KMS-11 (cell line): ENCODE data around the gene MINDY2.

Experiments
- H2AFZ ChIP-seq: fragments of 200-600 bp; sonication (generic); 2 replicates; pipeline ENCODE4 v1.6.1; 2016; ENCODE audit warnings: antibody characterized with exemption, mixed run types, low read depth
- H3K27ac ChIP-seq: fragments of 200-600 bp; sonication (generic); 2 replicates; pipeline ENCODE4 v1.6.1; 2016; ENCODE audit warnings: mild to moderate bottlenecking, mixed run types
- H3K27me3 ChIP-seq: fragments of 200-600 bp; sonication (generic); 2 replicates; pipeline ENCODE4 v1.6.1; 2017; ENCODE audit warnings: mild to moderate bottlenecking, low read depth, mixed run types, moderate library complexity; ENCODE audit not compliant: insufficient read depth
- H3K36me3 ChIP-seq: fragments of 200-600 bp; sonication (generic); 2 replicates; pipeline ENCODE4 v1.6.1; 2017; ENCODE audit warnings: mild to moderate bottlenecking, mixed run types; ENCODE audit not compliant: insufficient read depth
- H3K4me1 ChIP-seq: fragments of 200-600 bp; sonication (generic); 2 replicates; pipeline ENCODE4 v1.6.1; 2016; ENCODE audit warnings: mild to moderate bottlenecking, low read depth, mixed run types; ENCODE audit not compliant: poor library complexity, severe bottlenecking
- H3K4me2 ChIP-seq: fragments of 200-600 bp; sonication (generic); 2 replicates; pipeline ENCODE4 v1.7.0; 2016; ENCODE audit warnings: mild to moderate bottlenecking, mixed run types
- H3K4me3 ChIP-seq: fragments of 200-600 bp; sonication (generic); IDR thresholded peaks from 2 replicates; pipeline ENCODE4 v1.6.1; 2017; ENCODE audit warnings: low read depth, low read length, mixed read lengths; ENCODE audit not compliant: insufficient read depth
- H3K79me2 ChIP-seq: fragments of 200-600 bp; sonication (generic); 2 replicates; pipeline ENCODE4 v1.6.1; 2016; ENCODE audit warnings: low read depth, mixed run types; ENCODE audit not compliant: insufficient read depth
- H3K9ac ChIP-seq: fragments of 200-600 bp; sonication (generic); 2 replicates; pipeline ENCODE4 v1.6.1; 2016; ENCODE audit warnings: mild to moderate bottlenecking, mixed run types
- H4K20me1 ChIP-seq: fragments of 200-600 bp; sonication (generic); 2 replicates; pipeline ENCODE4 v1.6.1; 2016; ENCODE audit warnings: mild to moderate bottlenecking, mixed run types; ENCODE audit not compliant: insufficient read depth
- TF ChIP-seq, protein P1 (sequence below): fragments of 200-600 bp; sonication (generic); conservative IDR thresholded peaks from 2 replicates; pipeline ENCODE4 v1.6.1; 2017; ENCODE audit warnings: low read depth, mild to moderate bottlenecking, antibody characterized with exemption, low read length, moderate library complexity, mixed read lengths

The MINDY2 gene

GRCh38 chr15:58875343-58875742 lies 104.2 kb downstream of the MINDY2 start:
- Histone ChIP-seq H3K27me3 (no peaks in the 10 kb centered on the region), H3K4me1 (no peaks in the 10 kb centered on the region), H3K79me2 (no peaks in the 10 kb centered on the region), H3K4me2 (no peak overlapping the region), H2AFZ (no peak overlapping the region), H3K4me3 (no peak overlapping the region), H3K27ac (no peak overlapping the region), H3K36me3 (0 out of 2 replicates have a peak, but pooled peaks cover 7% of the 10 kb centered on the region), H4K20me1 (no peaks in the 10 kb centered on the region), H3K9ac (no peak overlapping the region)
- TF ChIP-seq, protein P1, sequence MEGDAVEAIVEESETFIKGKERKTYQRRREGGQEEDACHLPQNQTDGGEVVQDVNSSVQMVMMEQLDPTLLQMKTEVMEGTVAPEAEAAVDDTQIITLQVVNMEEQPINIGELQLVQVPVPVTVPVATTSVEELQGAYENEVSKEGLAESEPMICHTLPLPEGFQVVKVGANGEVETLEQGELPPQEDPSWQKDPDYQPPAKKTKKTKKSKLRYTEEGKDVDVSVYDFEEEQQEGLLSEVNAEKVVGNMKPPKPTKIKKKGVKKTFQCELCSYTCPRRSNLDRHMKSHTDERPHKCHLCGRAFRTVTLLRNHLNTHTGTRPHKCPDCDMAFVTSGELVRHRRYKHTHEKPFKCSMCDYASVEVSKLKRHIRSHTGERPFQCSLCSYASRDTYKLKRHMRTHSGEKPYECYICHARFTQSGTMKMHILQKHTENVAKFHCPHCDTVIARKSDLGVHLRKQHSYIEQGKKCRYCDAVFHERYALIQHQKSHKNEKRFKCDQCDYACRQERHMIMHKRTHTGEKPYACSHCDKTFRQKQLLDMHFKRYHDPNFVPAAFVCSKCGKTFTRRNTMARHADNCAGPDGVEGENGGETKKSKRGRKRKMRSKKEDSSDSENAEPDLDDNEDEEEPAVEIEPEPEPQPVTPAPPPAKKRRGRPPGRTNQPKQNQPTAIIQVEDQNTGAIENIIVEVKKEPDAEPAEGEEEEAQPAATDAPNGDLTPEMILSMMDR: no peak

- TF ChIP-seq, protein P1: no peak
- H3K27ac ChIP-seq: no peak overlapping the region
- no peak overlapping the region for H3K9ac ChIP-seq
- no peaks in the 10 kb centered on the region for H3K79me2 ChIP-seq
- H3K4me1 ChIP-seq: no peaks in the 10 kb centered on the region
- no peaks in the 10 kb centered on the region for H3K27me3 ChIP-seq
- H3K36me3 ChIP-seq: 0 out of 2 replicates have a peak, but pooled peaks cover 7% of the 10 kb centered on the region
- no peak overlapping the region for H3K4me3 ChIP-seq
- H2AFZ ChIP-seq: no peak overlapping the region
- H3K4me2 ChIP-seq: no peak overlapping the region
- H4K20me1 ChIP-seq: no peaks in the 10 kb centered on the region
These were observed 105.4 kb downstream of the MINDY2 start for GRCh38 chr15:58876306-58877106.

DNA sequence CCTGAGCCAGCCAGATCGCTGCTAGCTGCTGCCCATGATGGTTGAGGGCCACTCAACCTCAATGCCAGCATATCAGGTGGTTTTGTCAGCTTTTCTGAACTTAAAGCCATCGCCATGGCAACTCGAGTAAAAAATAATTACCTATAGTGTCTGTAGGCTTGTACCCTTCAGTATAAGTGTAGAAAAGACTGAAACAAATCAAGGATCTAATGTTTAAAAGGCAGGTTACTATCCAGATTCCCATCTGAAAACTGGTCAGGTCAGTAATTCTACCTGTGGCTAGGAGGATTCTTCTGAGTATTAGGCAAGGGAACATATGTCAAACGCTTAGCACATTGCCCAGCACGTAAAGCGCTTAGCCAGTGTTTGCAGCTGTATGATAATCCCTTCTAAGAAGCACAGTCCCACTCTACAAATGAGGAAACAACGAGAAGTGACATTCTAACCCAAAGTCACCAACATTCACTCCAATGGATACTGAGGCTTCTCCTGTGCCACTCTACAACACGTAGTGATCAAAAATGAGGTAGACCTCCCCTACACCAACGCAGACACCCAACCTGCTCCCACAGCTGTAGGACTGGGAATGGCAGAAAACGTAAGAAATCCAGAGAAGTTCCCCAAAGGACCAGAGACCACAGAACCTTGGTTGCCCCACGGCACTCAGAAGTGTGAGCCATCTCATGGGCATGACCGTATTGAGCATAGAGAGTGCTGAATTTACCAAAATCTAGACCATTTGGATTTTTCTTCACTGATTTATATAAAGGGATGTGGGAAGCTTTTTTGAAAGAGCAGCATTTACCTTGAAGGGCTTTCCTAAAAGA lies 107.1 kb downstream of the MINDY2 start:
- Histone ChIP-seq H2AFZ (no peak overlapping the region), H3K27me3 (no peaks in the 10 kb centered on the region), H3K79me2 (no peaks in the 10 kb centered on the region), H3K27ac (no peak overlapping the region), H4K20me1 (no peaks in the 10 kb centered on the region), H3K4me3 (no peak overlapping the region), H3K9ac (no peak overlapping the region), H3K36me3 (0 out of 2 replicates have a peak, but pooled peaks cover 7% of the 10 kb centered on the region), H3K4me2 (no peak overlapping the region), H3K4me1 (no peaks in the 10 kb centered on the region)
- TF ChIP-seq, protein P1: no peak

- Histone ChIP-seq H2AFZ (no peak overlapping the region), H3K27ac (no peak overlapping the region), H3K79me2 (no peaks in the 10 kb centered on the region), H4K20me1 (no peaks in the 10 kb centered on the region), H3K4me1 (no peaks in the 10 kb centered on the region), H3K27me3 (no peaks in the 10 kb centered on the region), H3K4me2 (no peak overlapping the region), H3K4me3 (no peak overlapping the region), H3K36me3 (peaks cover 11% of the 10 kb centered on the region; the same call in 1 of the 2 replicates), H3K9ac (no peak overlapping the region)
- TF ChIP-seq, protein P1: no peak
These were observed 109.2 kb downstream of the MINDY2 start for GRCh38 chr15:58880320-58880719.
